HEK293 (cell line): ENCODE results near the gene M1AP.

Source experiments
- CTCF ChIA-PET: fragments of 350-600 bp; formaldehyde crosslinking; extraction: SDS; loops from one replicate; lab custom pipeline; 2021; ENCODE audit warnings: antibody characterized with exemption; lab: Yijun Ruan, JAX
- POLR2A ChIA-PET: fragments of 300-600 bp; formaldehyde crosslinking; extraction: SDS; loops from one replicate; lab custom pipeline; 2020; ENCODE audit warnings: antibody characterized with exemption, inconsistent platforms; lab: Yijun Ruan, JAX
- H3K27ac ChIP-seq: fragments of 200-500 bp; sonication (Bioruptor generic); 2 replicates; pipeline ENCODE4 v1.5.1; 2014; ENCODE audit warnings: low read depth, low read length, control low read depth, inconsistent platforms; ENCODE audit errors: extremely low read depth
- H3K36me3 ChIP-seq, 2 experiments: fragments of 200-500 bp in 1 of 2; sonication (Bioruptor generic) in 1 of 2; 1 replicate in 1 of 2; 2 replicates in 1 of 2; pipeline ENCODE4 v1.5.1; 2014 to 2017; ENCODE audit warnings: inconsistent platforms in 2 of 2, low read length in 2 of 2; ENCODE audit not compliant: control insufficient read depth in 2 of 2, insufficient read depth in 1 of 2
- H3K4me1 ChIP-seq: fragments of 200-500 bp; sonication (Bioruptor generic); 2 replicates; pipeline ENCODE4 v1.5.1; 2014; ENCODE audit warnings: mild to moderate bottlenecking, low read length, inconsistent platforms; ENCODE audit not compliant: control insufficient read depth, insufficient read depth
- H3K4me3 ChIP-seq: 2 replicates; pipeline ENCODE4 v1.5.1; 2011; ENCODE audit warnings: low read depth, mild to moderate bottlenecking, control low read depth, low read length, moderate library complexity
- H3K9me3 ChIP-seq: fragments of 200-500 bp; sonication (Bioruptor generic); 2 replicates; pipeline ENCODE4 v1.5.1; 2014; ENCODE audit warnings: low read depth, low read length, inconsistent platforms; ENCODE audit not compliant: control insufficient read depth, insufficient read depth
- GFI1B ChIP-seq: fragments of 450-650 bp; formaldehyde crosslinking; IDR thresholded peaks from 2 replicates; pipeline ENCODE4 v1.5.1; 2016; ENCODE audit warnings: missing biosample characterization, missing genetic modification characterization
- HOXA7 ChIP-seq: sonication (generic); formaldehyde crosslinking; IDR thresholded peaks from 2 replicates; pipeline ENCODE4 v1.8.1; 2022; ENCODE audit warnings: missing genetic modification reagents, borderline replicate concordance
- HOXC10 ChIP-seq: sonication (generic); formaldehyde crosslinking; IDR thresholded peaks from 2 replicates; pipeline ENCODE4 v1.8.1; 2023; ENCODE audit warnings: mild to moderate bottlenecking, missing genetic modification reagents
- ZBTB1 ChIP-seq: fragments of 450-650 bp; formaldehyde crosslinking; IDR thresholded peaks from 2 replicates; pipeline ENCODE4 v1.5.1; 2016; ENCODE audit warnings: missing biosample characterization, missing genetic modification characterization
- ZNF169 ChIP-seq: fragments of 450-650 bp; formaldehyde crosslinking; IDR thresholded peaks from 2 replicates; pipeline ENCODE4 v1.5.1; 2016; ENCODE audit warnings: missing biosample characterization, missing genetic modification characterization
- ZNF292 ChIP-seq: fragments of 450-650 bp; formaldehyde crosslinking; IDR thresholded peaks from 2 replicates; pipeline ENCODE4 v1.5.1; 2016; ENCODE audit warnings: low read depth, missing biosample characterization, missing genetic modification characterization, borderline replicate concordance
- ZNF394 ChIP-seq: fragments of 450-650 bp; formaldehyde crosslinking; IDR thresholded peaks from 2 replicates; pipeline ENCODE4 v1.5.1; 2016; ENCODE audit warnings: missing biosample characterization, missing genetic modification characterization, mild to moderate bottlenecking, moderate library complexity, borderline replicate concordance
- ZNF529 ChIP-seq: fragments of 450-650 bp; formaldehyde crosslinking; IDR thresholded peaks from 2 replicates; pipeline ENCODE4 v1.5.1; 2017; ENCODE audit warnings: missing genetic modification characterization, missing biosample characterization; ENCODE audit not compliant: insufficient replicate concordance
- ZNF544 ChIP-seq: fragments of 450-650 bp; formaldehyde crosslinking; IDR thresholded peaks from 2 replicates; pipeline ENCODE4 v1.5.0; 2017; ENCODE audit warnings: missing biosample characterization, missing genetic modification characterization
- ZNF549 ChIP-seq: fragments of 450-650 bp; IDR thresholded peaks from 2 replicates; pipeline ENCODE4 v1.5.1; 2018; ENCODE audit warnings: missing biosample characterization, missing genetic modification characterization, mild to moderate bottlenecking, inconsistent platforms, moderate library complexity
- TF ChIP-seq, protein P1 (sequence below): fragments of 450-650 bp; formaldehyde crosslinking; IDR thresholded peaks from 2 replicates; pipeline ENCODE4 v1.5.1; 2016; ENCODE audit warnings: missing biosample characterization, missing genetic modification characterization
- TF ChIP-seq, protein P2 (sequence below): fragments of 450-650 bp; formaldehyde crosslinking; IDR thresholded peaks from 2 replicates; pipeline ENCODE4 v1.5.1; 2016; ENCODE audit warnings: missing biosample characterization, missing genetic modification characterization
- TF ChIP-seq, protein P3 (sequence below): fragments of 450-650 bp; formaldehyde crosslinking; IDR thresholded peaks from 2 replicates; pipeline ENCODE4 v1.5.1; 2017; ENCODE audit warnings: missing biosample characterization, mild to moderate bottlenecking, missing genetic modification characterization, moderate library complexity
- TF ChIP-seq, protein P4 (sequence below): fragments of 450-650 bp; formaldehyde crosslinking; IDR thresholded peaks from 2 replicates; pipeline ENCODE4 v1.5.1; 2016; ENCODE audit warnings: missing biosample characterization, missing genetic modification characterization, borderline replicate concordance

Gene M1AP

DNA sequence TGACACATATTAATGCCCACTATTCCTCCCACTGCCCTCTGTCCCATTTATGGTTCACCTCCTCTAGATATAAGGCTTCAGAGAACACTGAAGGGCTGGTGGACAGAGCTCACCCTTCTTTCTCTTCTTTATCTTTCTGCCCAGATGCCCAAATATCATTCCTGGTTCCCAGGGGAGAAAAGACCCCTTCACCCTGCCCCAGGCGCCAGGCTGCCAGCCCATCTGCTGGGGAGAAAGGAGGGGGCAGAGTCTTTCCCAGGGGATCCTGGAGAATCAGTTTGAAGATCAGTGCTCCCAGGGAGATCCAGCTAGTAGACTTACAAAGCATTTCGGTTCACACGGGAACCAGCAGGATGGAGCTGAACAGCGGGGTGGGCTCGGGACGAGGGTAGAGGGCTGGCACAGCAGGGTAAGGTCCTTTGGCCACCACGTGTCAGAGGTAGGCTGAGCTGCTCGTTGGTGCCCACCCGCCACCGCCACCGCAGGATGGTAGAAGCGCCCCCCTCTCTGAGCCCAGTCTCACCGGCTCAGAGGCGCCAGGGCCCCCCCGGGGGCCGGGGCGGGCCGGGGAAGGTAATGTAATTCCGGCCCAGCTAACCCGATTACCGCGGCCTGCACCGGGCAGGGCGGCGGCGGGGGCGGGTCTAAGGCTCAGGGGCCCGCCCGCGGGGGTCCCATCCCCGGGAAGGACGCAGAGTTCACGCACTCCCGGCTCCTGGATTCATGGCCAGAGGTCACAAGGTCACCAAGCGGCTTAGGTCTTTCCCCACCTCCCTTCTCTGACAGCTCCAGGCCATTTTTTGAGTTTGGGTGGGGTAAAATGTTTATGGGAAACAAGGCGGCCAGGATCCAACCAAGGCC, 135.2 kb downstream of the M1AP start (continued):
- TF ChIP-seq, protein P1, sequence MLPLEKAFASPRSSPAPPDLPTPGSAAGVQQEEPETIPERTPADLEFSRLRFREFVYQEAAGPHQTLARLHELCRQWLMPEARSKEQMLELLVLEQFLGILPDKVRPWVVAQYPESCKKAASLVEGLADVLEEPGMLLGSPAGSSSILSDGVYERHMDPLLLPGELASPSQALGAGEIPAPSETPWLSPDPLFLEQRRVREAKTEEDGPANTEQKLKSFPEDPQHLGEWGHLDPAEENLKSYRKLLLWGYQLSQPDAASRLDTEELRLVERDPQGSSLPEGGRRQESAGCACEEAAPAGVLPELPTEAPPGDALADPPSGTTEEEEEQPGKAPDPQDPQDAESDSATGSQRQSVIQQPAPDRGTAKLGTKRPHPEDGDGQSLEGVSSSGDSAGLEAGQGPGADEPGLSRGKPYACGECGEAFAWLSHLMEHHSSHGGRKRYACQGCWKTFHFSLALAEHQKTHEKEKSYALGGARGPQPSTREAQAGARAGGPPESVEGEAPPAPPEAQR = no peak

DNA sequence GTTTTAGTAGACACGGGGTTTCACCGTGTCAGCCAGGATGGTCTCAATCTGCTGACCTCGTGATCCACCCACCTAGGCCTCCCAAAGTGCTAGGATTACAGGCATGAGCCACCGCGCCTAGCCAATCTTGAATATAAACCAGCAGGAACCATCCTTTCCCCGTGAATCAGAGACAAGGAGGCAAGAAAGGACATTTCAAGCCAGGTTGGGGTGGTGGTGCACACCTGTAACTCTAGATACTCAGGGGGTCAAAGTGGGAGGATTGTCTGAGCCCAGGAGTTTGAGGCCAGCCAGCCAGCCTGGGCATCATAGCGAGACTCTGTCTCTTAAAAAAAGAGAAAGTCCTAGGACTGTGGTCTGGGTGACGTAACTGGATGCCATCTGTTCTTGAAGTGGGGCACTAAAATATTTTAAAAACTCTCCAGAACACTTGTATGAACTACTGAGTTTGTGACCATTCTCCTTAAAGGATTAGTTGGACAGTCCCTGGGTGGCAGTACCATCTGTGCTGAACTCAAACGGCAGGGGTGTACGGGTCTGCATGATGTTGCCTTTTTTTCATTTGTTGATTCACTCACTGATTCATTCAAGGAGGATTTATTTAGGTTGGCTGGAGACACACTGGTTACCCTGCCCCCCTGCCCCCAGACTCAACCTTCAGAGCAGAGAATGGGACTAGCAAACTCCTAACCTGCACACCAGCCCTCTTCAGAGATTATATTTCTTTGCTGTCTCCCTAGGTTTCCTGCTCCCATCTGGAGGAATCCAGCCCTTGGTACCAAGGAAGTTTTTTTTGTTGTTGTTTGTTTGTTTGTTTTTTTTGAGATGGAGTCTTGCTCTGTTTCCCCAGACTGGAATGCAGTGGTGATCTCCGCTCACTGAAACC, 136.8 kb downstream of the M1AP start:
- TF ChIP-seq, protein P2, sequence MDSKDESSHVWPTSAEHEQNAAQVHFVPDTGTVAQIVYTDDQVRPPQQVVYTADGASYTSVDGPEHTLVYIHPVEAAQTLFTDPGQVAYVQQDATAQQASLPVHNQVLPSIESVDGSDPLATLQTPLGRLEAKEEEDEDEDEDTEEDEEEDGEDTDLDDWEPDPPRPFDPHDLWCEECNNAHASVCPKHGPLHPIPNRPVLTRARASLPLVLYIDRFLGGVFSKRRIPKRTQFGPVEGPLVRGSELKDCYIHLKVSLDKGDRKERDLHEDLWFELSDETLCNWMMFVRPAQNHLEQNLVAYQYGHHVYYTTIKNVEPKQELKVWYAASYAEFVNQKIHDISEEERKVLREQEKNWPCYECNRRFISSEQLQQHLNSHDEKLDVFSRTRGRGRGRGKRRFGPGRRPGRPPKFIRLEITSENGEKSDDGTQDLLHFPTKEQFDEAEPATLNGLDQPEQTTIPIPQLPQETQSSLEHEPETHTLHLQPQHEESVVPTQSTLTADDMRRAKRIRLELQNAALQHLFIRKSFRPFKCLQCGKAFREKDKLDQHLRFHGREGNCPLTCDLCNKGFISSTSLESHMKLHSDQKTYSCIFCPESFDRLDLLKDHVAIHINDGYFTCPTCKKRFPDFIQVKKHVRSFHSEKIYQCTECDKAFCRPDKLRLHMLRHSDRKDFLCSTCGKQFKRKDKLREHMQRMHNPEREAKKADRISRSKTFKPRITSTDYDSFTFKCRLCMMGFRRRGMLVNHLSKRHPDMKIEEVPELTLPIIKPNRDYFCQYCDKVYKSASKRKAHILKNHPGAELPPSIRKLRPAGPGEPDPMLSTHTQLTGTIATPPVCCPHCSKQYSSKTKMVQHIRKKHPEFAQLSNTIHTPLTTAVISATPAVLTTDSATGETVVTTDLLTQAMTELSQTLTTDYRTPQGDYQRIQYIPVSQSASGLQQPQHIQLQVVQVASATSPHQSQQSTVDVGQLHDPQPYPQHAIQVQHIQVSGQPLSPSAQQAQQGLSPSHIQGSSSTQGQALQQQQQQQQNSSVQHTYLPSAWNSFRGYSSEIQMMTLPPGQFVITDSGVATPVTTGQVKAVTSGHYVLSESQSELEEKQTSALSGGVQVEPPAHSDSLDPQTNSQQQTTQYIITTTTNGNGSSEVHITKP (tag by site-specific recombination) = peak; percentile 65
- TF ChIP-seq ZNF292 (tag by site-specific recombination) = no peak
- TF ChIP-seq, all 188 proteins: peak for 1
- Histone ChIP-seq H3K36me3 (no peaks in the 10 kb centered on the region), H3K4me1 (peaks cover 4% of the 10 kb centered on the region; the same call in 1 of the 2 replicates), H3K9me3 (no peaks in the 10 kb centered on the region), H3K27ac (no peak overlapping the region), H3K4me3 (no peak overlapping the region)
- POLR2A ChIA-PET = interaction anchor here (0.6 to 2.3 kb wide), 5 partner anchors 10 to 427 kb away, joined by 3 to 13 read pairs (median 4); partner anchors contain the start of genes AUP1, CCDC142, HTRA2 and TTC31
- CTCF ChIA-PET = interaction anchor here (1.2 kb wide), 1 partner anchor 78 kb away, joined by 3 read pairs; no protein-coding TSS in a partner anchor

DNA sequence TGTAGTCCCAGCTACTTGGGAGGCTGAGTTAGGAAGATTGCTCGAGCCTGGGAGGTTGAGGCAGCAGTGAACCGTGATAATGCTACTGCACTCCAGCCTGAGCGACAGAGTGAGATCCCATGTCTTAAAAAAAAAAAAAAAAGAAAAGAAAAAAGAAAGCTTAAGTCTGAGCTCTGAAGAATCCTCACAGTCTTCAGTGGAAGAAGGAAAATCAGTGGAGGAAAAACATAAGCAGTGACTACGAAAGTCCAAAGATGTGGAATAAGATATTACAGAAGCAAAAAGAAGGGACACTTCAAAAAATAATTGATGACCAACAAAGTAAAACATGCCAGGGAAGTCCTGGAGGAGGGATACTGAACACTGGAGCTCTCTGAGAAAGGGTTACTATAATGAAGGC, 137.9 kb downstream of the M1AP start:
- no peak overlapping the region for H3K27ac ChIP-seq
- H3K36me3 ChIP-seq = peaks cover 4 to 8% of the 10 kb centered on the region in 2 experiments; a peak in 1 of 3 replicates
- peaks cover 4% of the 10 kb centered on the region; the same call in 1 of the 2 replicates for H3K4me1 ChIP-seq
- TF ChIP-seq ZNF544 (tag by site-specific recombination) (no peak), ZNF549 (tag by site-specific recombination) (no peak), ZNF169 (no peak), ZBTB1 (no peak), HOXC10 (no peak), ZNF394 (tag by site-specific recombination) (no peak), ZNF529 (tag by site-specific recombination) (no peak), GFI1B (tag by site-specific recombination) (no peak), HOXA7 (CRISPR knock-in tag) (no peak)
- TF ChIP-seq, protein P3, sequence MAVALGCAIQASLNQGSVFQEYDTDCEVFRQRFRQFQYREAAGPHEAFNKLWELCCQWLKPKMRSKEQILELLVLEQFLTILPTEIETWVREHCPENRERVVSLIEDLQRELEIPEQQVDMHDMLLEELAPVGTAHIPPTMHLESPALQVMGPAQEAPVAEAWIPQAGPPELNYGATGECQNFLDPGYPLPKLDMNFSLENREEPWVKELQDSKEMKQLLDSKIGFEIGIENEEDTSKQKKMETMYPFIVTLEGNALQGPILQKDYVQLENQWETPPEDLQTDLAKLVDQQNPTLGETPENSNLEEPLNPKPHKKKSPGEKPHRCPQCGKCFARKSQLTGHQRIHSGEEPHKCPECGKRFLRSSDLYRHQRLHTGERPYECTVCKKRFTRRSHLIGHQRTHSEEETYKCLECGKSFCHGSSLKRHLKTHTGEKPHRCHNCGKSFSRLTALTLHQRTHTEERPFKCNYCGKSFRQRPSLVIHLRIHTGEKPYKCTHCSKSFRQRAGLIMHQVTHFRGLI (tag by site-specific recombination) = no peak
- TF ChIP-seq, protein P4, sequence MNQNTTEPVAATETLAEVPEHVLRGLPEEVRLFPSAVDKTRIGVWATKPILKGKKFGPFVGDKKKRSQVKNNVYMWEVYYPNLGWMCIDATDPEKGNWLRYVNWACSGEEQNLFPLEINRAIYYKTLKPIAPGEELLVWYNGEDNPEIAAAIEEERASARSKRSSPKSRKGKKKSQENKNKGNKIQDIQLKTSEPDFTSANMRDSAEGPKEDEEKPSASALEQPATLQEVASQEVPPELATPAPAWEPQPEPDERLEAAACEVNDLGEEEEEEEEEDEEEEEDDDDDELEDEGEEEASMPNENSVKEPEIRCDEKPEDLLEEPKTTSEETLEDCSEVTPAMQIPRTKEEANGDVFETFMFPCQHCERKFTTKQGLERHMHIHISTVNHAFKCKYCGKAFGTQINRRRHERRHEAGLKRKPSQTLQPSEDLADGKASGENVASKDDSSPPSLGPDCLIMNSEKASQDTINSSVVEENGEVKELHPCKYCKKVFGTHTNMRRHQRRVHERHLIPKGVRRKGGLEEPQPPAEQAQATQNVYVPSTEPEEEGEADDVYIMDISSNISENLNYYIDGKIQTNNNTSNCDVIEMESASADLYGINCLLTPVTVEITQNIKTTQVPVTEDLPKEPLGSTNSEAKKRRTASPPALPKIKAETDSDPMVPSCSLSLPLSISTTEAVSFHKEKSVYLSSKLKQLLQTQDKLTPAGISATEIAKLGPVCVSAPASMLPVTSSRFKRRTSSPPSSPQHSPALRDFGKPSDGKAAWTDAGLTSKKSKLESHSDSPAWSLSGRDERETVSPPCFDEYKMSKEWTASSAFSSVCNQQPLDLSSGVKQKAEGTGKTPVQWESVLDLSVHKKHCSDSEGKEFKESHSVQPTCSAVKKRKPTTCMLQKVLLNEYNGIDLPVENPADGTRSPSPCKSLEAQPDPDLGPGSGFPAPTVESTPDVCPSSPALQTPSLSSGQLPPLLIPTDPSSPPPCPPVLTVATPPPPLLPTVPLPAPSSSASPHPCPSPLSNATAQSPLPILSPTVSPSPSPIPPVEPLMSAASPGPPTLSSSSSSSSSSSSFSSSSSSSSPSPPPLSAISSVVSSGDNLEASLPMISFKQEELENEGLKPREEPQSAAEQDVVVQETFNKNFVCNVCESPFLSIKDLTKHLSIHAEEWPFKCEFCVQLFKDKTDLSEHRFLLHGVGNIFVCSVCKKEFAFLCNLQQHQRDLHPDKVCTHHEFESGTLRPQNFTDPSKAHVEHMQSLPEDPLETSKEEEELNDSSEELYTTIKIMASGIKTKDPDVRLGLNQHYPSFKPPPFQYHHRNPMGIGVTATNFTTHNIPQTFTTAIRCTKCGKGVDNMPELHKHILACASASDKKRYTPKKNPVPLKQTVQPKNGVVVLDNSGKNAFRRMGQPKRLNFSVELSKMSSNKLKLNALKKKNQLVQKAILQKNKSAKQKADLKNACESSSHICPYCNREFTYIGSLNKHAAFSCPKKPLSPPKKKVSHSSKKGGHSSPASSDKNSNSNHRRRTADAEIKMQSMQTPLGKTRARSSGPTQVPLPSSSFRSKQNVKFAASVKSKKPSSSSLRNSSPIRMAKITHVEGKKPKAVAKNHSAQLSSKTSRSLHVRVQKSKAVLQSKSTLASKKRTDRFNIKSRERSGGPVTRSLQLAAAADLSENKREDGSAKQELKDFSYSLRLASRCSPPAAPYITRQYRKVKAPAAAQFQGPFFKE (tag by site-specific recombination) = no peak
- H3K4me3 ChIP-seq = no peak overlapping the region
- H3K9me3 ChIP-seq = no peaks in the 10 kb centered on the region
- CTCF ChIA-PET = interaction anchor here (0.8 to 1.2 kb wide), 5 partner anchors 19 to 175 kb away, joined by 3 to 4 read pairs (median 3); partner anchors contain the start of genes AUP1 and HTRA2
- POLR2A ChIA-PET = interaction anchor here (0.8 to 2.3 kb wide), 4 partner anchors 9 to 52 kb away, joined by 3 to 13 read pairs (median 5); partner anchors contain the start of genes AUP1, CCDC142, HTRA2 and TTC31
